Tibial artery (tissue), 4 donors: ENCODE measurements around the gene SLC9A9.

ENCODE experiments used
- DNase-seq, 2 donors: peaks; one replicate each; pipeline ENCODE4 v3.0.0-alpha.2; 2019
- H3K27ac ChIP-seq, 2 donors: fragments of 200-600 bp; sonication (generic) in 1 of 2; 1 replicate in 1 of 2; 2 replicates in 1 of 2; pipeline ENCODE4 v1.5.1; 2018 to 2019; ENCODE audit warnings: mild to moderate bottlenecking in 1 of 2
- H3K27me3 ChIP-seq, 2 donors: fragments of 200-600 bp; sonication (generic) in 1 of 2; one replicate each; pipeline versions ENCODE4 v1.5.1 to v1.6.0; 2016 to 2019
- H3K36me3 ChIP-seq, 3 donors: fragments of 200-600 bp; sonication (generic) in 2 of 3; one replicate each; pipeline ENCODE4 v1.5.1; 2016 to 2019; ENCODE audit warnings: mild to moderate bottlenecking in 2 of 3
- H3K4me1 ChIP-seq, 4 donors: fragments of 200-600 bp; sonication (generic) in 2 of 4; 1 replicate in 3 of 4; 2 replicates in 1 of 4; pipeline ENCODE4 v1.5.1; 2016 to 2019
- H3K4me3 ChIP-seq, 2 donors: fragments of 200-600 bp; sonication (generic) in 1 of 2; 1 replicate in 1 of 2; 2 replicates in 1 of 2; pipeline ENCODE4 v1.5.1; 2018 to 2019; ENCODE audit warnings: mild to moderate bottlenecking in 2 of 2
- H3K9me3 ChIP-seq, 3 donors: fragments of 200-600 bp; sonication (generic) in 1 of 3; one replicate each; pipeline ENCODE4 v1.5.1; 2016 to 2019
- intact Hi-C: fragments of 100-400 bp; cut with DNase I; formaldehyde crosslinking; loops from one replicate; pipeline ENCODE4 v1.15.0; 2023; ENCODE audit warnings: low total_unique reads
- TF ChIP-seq, protein P1 (sequence below), 2 experiments: fragments of 200-600 bp in 1 of 2; fragments of 450-650 bp in 1 of 2; IDR thresholded peaks; one replicate each; pipeline ENCODE4 v1.5.1; 2017 to 2019; ENCODE audit warnings: antibody characterized with exemption in 2 of 2, mild to moderate bottlenecking in 1 of 2, moderate library complexity in 1 of 2

Gene SLC9A9

DNA sequence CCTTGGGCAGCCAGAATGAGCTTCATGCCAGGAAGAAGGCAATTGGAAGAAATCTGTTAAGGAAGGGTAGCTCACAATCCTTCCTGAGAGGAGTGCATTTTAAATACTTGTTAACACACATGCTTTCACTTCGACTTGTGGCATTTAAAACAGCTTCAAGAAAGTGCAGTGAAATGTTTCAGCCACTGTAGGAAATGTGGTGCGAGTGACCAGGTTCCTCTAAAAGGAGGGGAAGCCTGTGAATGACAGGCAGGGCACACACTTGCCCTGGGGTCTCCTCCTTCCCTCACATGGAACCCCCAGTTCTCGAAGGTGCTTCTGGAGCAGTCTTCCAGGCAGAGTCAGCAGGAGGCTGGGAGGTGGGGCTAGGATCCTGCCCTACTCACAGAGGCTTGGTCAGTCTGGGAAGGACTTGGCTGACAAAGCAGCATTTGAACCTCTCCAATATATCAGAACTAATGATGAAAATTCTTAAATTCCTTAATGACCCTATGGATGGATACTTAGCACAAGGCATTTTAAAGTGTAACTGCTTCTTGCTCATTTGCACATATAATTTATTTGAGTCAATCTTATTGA, 370.1 kb downstream of the SLC9A9 start:
- intact Hi-C loops: no loop called here
- H3K4me1 ChIP-seq: peaks cover 0 to 16% (median 2%) of the 10 kb centered on the region in 4 donors
- H3K9me3 ChIP-seq: no peaks in the 10 kb centered on the region
- no peaks in the 10 kb centered on the region for H3K36me3 ChIP-seq
- no peak overlapping the region for H3K27ac ChIP-seq
- H3K4me3 ChIP-seq: no peak overlapping the region
- TF ChIP-seq, protein P1, sequence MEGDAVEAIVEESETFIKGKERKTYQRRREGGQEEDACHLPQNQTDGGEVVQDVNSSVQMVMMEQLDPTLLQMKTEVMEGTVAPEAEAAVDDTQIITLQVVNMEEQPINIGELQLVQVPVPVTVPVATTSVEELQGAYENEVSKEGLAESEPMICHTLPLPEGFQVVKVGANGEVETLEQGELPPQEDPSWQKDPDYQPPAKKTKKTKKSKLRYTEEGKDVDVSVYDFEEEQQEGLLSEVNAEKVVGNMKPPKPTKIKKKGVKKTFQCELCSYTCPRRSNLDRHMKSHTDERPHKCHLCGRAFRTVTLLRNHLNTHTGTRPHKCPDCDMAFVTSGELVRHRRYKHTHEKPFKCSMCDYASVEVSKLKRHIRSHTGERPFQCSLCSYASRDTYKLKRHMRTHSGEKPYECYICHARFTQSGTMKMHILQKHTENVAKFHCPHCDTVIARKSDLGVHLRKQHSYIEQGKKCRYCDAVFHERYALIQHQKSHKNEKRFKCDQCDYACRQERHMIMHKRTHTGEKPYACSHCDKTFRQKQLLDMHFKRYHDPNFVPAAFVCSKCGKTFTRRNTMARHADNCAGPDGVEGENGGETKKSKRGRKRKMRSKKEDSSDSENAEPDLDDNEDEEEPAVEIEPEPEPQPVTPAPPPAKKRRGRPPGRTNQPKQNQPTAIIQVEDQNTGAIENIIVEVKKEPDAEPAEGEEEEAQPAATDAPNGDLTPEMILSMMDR (IDR thresholded peaks at IDR 0.05): no peak
- no peaks in the 10 kb centered on the region for H3K27me3 ChIP-seq
- DNase-seq: no peak

DNA sequence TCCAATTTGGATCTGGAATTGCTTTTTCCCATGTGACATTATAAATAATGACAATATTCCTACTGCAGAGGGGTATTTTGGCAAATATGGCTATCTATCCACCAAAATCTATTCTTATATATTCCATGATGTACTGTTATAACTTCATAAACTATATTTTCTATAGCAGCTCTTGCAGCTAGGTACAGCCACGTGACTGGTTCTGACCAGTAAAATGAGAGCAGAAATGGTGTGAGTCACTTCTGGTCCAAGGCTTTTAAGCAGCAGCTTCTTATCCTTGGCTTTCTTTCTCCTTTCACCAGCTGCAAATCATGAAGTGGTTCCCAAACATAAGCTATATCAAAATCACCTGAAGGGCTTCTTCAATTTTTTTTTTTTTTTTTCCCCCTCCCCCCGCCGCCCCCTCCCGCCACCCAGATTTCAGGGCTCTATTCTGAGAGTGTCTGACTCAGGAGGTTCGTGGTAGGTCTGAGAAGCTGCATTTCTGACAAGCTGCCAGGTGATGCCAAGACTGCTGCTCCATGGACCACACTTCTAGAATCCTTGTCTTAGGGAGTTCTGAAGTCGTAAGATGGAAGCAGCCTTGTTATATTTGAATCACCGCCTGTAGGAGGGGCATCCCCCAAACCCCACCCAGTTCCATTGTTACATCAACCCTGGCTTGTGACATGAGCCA, 371.2 kb downstream of the SLC9A9 start:
- H3K27me3 ChIP-seq: no peaks in the 10 kb centered on the region
- peaks cover 0 to 5% (median 2%) of the 10 kb centered on the region in 4 donors for H3K4me1 ChIP-seq
- H3K36me3 ChIP-seq: no peaks in the 10 kb centered on the region
- intact Hi-C loops: no loop called here
- TF ChIP-seq, protein P1 (IDR thresholded peaks at IDR 0.05): no peak
- no peak for DNase-seq
- no peak overlapping the region for H3K4me3 ChIP-seq
- H3K27ac ChIP-seq: no peak overlapping the region
- H3K9me3 ChIP-seq: no peaks in the 10 kb centered on the region

DNA sequence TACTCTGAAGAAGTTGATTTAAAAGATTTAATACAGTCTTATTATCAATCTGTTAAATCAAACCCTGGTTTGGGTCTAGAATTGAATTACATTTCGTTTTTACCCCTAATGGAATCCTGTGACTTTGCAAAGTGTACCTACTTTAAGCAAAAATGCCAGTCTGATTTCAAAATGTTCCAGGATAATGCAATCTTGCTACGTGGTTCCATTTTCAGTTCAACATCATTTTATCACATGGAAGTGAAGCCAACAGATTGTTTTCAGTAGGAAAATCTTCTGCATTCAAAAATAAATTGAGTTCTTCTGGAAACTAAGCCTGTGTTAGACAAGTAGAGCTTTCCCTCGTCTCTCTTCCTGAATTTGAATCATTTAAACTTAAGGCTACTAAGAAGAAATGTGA, 372.3 kb downstream of the SLC9A9 start:
- no peaks in the 10 kb centered on the region for H3K4me1 ChIP-seq
- H3K9me3 ChIP-seq: no peaks in the 10 kb centered on the region
- no peak for DNase-seq
- H3K4me3 ChIP-seq: no peak overlapping the region
- TF ChIP-seq, protein P1 (IDR thresholded peaks at IDR 0.05): no peak
- H3K36me3 ChIP-seq: no peaks in the 10 kb centered on the region
- no peaks in the 10 kb centered on the region for H3K27me3 ChIP-seq
- H3K27ac ChIP-seq: no peak overlapping the region
- intact Hi-C loops: no loop called here

DNA sequence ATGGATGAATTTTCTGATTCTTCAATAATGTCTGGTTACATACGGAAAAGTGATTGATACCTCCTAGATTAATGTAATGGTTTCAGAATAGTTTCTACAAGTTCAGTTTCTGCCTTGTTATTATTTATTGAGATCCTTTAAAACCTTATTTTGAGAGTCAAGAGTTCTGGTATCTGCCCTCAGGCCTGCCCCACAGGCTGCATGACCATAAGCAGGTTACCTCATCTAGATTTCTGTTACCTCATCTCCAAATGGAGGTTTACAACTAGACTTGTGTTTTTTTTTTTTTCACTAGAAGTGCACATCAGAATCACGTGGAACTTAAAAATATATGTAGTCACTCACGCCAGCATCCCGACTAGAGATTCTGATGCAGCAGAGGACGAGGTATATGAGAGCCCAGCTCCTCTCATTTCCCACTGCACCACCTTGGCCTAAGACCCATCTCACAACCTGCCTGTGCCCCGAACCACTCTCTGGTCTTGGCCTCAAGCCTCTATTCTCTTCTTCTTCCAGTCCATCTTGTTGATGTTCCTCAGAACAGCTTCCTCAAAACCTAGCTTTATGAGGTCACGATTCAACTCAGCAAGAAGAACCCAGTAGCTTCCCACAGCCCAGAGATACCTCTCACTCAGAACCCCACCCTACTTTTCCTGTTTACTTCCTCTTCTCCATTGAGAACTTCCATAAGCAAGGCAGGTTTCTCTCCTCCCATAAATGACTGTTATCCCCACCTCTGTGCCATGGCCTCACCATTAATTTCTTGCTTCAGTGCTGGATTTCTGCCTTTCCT, 375.3 kb downstream of the SLC9A9 start:
- no peaks in the 10 kb centered on the region for H3K27me3 ChIP-seq
- no peak overlapping the region for H3K27ac ChIP-seq
- H3K4me3 ChIP-seq: no peak overlapping the region
- DNase-seq: no peak
- H3K4me1 ChIP-seq: no peaks in the 10 kb centered on the region
- intact Hi-C loops: no loop called here
- TF ChIP-seq, protein P1 (IDR thresholded peaks at IDR 0.05): no peak
- H3K9me3 ChIP-seq: no peaks in the 10 kb centered on the region
- H3K36me3 ChIP-seq: no peaks in the 10 kb centered on the region

DNA sequence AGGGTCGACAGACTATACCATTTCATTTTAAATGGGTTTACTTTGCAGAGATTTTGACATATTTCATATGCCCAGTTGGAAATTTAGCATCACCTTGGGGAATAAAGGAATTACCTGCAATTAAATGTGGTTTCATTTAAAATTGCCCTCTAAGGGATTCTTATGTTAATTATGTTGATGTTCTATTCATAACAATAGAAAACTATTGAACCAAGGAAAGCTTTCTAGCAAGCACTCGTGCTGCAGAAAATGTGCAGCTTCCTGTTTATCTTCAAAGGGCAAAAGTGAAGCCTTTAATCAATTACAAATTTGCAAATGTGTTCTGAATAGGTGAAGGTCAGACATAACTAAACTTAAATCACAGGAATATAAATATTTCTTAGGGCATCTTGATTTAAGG, 376.6 kb downstream of the SLC9A9 start:
- Histone ChIP-seq H3K9me3 (no peaks in the 10 kb centered on the region), H3K4me1 (no peaks in the 10 kb centered on the region), H3K27ac (no peak overlapping the region), H3K27me3 (no peaks in the 10 kb centered on the region), H3K36me3 (no peaks in the 10 kb centered on the region), H3K4me3 (no peak overlapping the region)
- DNase-seq: no peak
- intact Hi-C loops: no loop called here
- TF ChIP-seq, protein P1 (IDR thresholded peaks at IDR 0.05): no peak
